ENCODE results near the gene NOTO.

Gene NOTO

DNA sequence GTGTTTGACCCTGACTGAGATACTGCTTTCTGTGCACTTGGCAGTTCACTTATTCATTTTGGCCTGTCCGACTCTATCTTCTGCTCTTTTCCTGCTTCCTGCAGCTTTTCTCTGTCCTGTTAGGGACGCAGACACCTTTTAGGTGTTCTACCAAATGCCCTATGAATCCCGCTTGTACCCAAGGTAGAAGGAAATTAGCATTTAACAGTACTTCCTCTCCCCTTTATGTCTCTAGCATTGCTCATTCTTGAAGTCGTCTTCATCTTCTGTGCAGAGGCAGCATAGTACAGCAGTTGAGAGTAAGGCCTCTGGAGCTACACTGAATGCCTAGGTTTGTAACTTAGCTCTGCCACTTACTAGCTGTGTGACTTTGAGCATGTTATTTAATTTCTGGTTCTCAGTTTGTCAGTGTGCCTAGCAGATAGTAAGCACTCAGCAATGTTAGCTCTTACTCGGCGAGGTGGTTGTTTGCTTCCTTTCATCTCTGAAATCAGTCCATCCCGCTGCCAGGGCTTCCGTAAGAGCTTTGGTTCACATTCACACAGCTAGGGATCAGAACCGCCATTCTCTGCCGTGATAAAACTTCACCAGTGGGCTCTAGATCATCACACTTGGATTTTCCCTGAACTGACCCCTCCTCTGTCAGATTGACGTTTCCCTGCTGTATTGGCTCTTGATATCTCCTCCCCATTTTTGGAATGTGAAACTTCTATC, 33.1 kb downstream of the NOTO start:
- no peak for DNase-seq

GRCh38 chr2:73237168-73237567, 34.8 kb downstream of the NOTO start:
- DNase-seq = no peak

DNA sequence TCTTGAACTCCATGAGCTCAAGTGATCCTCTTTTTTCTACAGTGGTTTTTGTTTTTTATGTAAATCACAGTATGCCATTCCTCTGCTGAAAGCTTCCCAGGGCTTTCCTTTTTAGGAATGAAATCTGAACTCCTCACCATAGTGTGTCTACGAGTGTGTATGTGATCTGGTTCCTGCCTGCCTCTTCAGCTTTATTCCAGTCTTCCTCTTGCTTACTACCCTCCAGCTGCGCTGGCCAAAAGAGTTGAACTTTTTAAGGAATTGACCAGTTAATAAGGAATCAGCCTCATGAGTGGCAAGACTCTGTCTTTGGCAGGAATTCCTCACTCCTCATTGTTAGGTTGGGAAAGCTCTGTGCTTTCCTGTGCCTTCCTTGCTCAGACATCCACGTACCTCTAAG, 35.8 kb downstream of the NOTO start:
- no peak for DNase-seq

GRCh38 chr2:73238976-73239375, 36.6 kb downstream of the NOTO start:
- DNase-seq = no peak

DNA sequence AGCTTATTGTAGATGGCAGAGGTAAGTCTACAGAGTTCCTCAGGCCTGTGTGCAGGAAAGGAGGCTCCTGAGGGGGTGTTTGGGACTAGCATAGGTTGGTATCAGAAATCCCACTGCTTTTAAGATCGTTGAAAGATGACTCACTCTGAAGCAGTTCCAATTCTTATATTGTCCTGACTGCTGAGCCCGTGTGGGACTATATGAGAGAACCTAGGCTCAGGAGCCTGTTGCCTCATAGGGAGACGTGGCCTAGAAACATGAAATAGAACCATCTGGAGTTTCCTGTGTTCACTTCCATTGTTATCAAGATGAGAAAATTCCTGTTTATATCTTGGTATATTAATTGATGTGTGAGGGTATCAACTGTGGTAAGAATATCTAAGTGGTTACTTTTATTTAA, 37.4 kb downstream of the NOTO start:
- DNase-seq = no peak

GRCh38 chr2:73243884-73244570, 41.7 kb downstream of the NOTO start:
- no peak for DNase-seq

- no peak for DNase-seq
Observed at GRCh38 chr2:73244580-73244979, 42.2 kb downstream of the NOTO start.

DNA sequence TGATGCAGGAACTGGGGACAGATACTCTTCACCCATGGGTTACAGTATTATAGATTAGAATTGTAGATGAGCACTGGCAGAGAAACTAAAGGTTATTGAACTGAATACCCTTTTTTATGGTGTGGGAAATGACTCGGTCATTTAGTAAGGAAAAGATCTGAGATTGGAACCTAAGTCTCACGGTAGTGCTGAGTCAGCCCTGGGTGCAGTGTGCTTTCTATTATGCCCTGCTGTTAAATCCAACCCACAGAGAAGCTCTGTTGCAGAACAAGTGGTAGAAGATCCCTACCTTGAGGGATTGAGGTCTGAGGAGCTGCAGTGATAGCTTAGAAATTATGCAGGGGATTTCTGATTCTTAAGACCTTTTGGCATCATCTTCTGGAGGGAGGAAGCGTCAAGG, 44.5 kb downstream of the NOTO start:
- no peak for DNase-seq

DNA sequence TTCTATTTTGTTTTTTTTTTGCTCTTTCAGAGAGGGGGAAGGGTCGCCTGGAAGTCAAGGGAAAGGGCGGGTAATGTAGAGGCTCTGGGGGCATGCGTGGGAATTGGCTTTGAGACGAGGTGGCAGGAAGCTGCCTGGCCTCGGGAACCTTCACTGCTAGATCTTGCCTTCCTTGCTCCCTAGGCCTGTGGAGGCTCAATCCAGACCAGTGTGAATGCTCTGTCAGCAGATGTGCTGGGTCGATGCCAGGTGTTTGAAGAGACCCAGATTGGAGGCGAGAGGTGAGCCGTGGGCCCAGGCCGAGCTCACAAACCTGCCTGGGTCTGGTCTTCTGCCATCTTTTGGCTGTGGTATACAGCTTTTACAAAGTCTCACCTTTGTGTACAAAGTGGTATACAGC, 47.3 kb downstream of the NOTO start:
- no peak for DNase-seq

GRCh38 chr2:73250872-73251846, 48.8 kb downstream of the NOTO start:
- no peak for DNase-seq

GRCh38 chr2:73252238-73253027, 50.1 kb downstream of the NOTO start:
- DNase-seq = no peak

DNA sequence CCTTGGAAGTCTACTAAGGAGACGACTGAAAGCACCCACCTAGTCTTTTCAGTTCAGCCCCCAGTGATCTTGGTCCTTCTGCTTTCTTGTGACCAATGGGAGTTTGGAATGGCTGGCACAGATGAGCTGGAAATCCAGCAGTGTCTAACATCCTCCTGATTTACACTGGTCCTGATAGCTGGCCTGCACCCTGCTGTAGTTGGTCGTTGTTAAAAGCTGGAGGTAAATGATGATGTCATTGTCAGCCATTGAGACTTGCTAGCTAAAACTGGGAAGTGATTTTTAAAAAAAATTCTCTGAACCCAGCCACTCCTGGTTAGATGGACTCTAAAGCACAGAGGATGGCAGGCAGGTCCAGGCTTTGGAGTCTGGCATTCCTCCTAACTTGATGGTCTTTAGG, 51.0 kb downstream of the NOTO start:
- DNase-seq = no peak

DNA sequence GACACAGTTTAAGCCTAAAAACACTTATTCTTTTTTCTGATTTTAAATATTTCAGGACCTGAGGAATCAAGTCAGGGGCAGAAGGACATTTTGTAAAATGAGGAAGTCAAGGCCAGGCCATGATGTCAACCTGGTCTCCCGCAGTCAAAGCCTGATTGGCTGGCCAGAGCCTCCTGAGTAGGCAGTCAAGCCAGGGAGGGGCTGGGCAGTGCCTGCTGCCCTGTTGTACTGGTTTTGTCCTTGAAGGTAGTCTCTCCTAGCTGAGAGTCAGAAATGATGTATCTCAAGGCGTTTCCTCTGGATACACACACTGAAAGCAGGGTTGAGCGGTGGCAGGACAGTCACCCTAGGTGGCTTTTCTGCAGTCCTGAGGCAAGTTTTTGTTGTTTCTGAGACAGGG, 51.5 kb downstream of the NOTO start:
- no peak for DNase-seq

DNA sequence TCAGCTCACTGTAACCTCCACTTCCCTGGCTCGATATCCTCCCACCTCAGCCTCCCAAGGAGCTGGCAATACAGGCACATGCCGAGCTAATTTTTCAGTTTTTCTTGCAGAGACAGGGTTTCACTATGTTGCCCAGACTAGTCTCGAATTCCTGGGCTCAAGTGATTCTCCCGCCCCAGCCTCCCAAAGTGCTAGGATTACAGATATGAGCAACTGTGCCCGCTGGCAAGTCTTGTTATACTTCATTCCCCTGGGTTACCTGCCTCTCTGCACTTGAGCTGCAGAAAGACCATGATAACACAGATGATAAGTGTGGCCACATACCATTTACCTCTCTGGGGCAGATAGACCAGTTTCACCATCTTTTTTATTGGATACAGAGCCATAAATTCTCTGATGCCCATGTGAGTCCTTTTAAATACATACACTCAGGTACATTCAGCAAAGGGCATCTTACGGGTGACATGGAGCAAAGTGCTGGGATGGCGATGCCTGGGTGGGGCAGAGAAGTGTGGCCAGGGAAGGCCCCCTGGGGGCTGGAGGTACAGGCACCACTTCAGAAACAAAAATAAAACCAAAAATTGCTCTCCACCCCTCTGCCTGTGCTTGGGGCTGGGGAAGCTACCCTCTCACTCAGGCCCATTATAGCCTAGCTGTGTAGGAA, 52.1 kb downstream of the NOTO start:
- DNase-seq = no peak

GRCh38 chr2:73255007-73255644, 52.8 kb downstream of the NOTO start:
- DNase-seq = no peak

- DNase-seq = no peak
Observed at GRCh38 chr2:73255907-73256617, 53.7 kb downstream of the NOTO start.

DNA sequence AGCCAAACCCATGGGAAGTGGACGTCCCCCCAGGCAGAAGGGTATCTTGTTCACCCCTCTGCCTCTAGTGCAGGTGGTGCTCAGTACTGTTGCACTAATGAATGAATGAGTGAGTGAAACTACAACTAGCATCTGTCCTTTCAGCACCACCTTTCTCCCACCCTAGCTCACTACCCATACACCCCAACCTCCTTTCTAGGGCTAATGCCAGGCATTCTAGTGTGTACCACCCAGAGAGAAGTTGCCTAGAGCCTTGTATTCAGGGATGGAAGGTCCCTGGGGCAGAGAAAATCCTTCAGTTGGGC, 54.2 kb downstream of the NOTO start:
- DNase-seq = no peak

- no peak for DNase-seq
Observed at GRCh38 chr2:73257021-73257420, 54.6 kb downstream of the NOTO start.

DNA sequence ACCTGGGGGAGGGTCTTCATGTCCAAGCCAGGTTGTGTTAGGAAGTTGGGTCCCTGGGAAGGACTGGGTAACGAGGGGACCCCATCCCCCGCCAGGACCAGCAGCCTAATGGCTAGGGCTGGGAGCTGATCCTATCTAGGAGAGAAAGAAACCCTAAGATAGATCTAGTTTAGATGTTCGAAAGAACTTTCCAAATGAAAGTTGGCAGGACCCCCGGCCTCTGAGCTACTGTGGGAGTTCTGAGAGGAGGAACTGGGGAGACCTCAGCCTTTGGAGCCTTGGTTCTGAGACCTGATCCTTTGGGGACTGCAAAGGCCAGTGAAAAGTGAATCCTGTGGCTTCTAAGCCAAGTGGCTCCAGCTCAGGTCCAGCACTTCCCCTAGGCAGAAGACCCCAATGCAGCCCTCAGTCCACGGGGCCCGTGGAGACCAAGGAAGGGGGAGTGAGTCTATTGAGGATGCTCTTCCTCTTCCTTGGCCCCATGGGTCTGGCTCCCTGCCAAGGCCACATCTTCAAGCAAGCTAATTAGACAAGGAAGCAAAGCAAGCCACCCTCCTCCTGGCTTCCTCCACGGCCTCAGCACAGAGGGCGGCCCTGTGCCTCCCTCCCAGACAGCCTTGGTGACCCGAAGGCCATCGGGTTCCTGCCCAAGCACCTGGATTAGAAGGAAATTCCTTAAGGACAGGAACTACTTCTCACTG, 55.2 kb downstream of the NOTO start:
- DNase-seq = no peak

- no peak for DNase-seq
Observed at GRCh38 chr2:73258186-73258912, 56.0 kb downstream of the NOTO start.

All from GDM1 (cell line).